D341Med (cell line): ENCODE data around the gene ONECUT1.

Experiments
- DNase-seq: peaks from one replicate; pipeline ENCODE4 v3.0.0; 2012; ENCODE audit warnings: low spot score

ONECUT1 gene

DNA sequence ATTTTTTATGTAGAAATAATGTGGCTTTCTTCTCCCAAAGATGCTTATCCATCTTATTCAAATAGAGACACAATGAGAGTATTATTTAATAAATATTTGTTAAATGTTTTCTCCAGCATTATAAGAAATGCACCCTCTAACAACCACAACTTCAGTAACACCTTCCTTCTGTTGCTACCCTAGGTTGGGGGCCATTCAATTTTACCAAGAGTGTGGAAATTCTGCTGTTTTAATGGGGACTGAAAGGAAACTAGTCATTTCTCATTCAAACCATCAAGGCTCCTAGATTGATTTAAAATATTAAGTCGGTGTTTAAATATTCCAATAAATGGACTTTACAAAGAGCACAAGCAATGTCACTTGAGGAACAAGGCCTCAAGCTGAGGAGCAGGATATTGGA lies 7.6 kb downstream of the ONECUT1 start:
- no peak for DNase-seq

DNA sequence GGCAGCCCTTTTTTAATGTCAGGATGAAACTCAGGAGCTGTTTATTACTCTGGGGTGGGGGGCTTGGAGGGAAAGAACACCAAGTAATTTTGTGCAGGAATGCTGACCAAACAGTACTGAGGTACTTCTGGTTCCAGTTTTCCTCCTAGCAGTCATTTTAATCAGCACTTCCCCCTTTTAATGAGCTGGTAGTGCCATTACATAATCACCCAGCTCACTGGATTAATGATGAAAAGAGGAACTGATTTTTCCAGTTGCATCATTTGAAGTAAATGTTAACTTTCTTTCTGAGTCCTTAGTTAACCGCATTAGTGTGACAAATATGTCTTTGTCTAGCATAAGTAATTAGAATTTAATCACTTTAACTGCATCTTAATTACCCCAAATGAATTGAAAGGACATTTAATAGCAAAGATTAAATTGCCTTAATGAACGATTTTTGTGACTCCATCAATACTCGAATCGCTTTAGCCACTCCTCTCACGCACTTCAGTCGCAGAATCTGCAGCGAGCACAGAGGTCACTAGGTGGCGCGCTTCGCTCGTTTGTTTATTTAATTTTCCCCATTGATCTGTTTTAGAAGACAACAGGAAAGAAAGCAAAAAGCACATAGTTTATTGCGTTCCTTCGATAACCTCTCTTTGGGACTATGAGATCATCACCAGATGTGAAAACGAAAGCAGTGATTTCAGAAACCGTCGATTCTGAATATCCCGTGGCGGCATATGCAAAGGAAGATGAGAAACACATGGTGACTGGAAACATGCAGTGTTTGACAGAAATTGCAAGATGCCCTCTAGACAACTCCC lies 9.8 kb downstream of the ONECUT1 start:
- no peak for DNase-seq

DNA sequence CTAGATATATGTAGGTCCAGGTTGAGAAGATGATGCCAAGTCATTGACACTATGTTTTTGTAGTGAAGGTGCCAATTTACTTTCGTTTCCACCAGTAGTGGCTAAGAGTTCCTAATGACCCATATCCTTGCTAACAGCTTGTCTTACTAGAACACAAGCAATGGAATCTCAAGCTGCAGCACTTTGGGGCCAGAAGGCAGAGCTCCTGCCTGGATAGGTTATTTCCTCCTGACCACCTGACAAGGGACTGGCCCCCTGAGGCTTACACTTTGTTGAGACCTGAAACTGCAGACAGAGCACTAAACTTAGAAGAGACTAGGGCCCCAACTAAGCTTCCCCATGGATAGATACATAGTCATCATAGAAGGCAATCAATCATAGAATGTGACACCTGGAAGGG lies 11.7 kb downstream of the ONECUT1 start:
- DNase-seq = no peak

DNA sequence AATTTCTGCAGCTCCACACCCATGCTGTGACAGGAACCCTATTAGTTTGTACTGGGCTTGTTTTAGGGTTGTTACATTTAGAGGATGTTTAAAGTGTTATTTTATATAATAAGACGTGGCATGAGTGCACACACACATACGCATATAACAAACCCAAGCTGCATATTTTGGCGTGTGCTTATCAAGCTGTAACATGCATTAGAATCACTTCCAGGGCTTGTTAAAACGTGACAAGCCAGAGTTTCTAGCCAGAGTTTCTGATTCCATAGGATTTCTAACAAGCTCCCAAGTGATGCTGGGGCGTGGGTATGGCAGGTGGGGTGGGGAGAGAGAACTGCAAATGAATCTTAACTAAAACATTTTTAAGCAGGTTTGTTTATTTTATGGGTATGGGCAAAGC lies 17.4 kb downstream of the ONECUT1 start:
- no peak for DNase-seq

DNA sequence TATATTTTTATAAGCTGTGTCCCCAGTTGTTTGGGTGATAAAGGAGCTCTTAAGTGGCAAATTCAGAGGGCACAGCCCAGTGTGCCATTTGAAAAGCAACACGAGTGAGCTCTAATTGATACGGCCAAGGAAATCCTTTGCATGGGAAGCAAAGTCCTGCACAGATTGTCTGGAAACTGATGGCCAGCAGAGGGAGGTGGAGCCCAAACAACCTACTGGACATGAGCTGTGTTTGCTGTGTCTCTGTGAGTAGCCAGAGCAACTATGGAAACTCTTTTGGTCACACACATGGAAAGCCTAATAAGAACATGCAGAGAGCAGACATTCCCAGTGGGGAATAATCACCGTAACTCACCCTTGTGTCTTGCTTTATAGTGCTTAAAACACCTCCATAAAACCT lies 24.4 kb downstream of the ONECUT1 start:
- DNase-seq = no peak

DNA sequence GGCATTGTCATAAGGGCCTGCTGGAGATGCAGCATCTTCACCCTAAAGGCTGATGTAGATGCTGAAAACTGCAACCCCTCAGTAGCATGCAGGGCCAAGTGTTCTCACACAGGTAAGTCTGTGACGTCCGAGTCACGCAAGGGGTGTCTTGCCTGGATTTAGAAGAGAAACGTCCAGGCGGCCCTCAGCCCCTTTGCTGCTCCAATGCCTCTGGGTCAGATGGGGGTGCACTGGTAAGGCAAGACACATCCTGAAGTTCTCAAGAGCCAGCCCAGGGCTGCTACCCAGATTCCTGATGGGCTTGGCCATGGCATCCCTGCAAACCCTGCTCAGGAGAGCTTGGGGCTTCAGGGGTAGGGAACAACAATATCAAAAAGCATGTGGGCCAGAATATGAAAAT lies 25.4 kb downstream of the ONECUT1 start:
- no peak for DNase-seq

DNA sequence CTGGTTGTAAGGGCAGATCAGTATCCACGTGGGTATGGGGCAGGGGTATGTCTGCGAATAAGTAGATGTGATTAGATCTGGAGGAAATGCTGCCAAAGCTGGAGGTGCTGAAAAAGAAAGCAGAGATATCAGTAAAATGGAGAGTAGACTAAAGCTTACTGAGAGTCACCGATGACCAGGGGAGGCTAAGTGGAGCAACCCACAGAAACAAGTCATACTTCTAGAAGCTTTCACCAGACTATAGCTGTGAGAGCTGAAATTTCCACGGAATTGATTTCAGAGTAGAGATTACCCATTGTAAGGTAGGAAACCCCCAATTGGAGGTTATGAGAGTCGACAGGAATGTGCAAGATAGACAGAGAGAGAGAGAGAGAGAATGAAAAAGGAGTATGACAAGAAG lies 27.5 kb downstream of the ONECUT1 start:
- DNase-seq = no peak

DNA sequence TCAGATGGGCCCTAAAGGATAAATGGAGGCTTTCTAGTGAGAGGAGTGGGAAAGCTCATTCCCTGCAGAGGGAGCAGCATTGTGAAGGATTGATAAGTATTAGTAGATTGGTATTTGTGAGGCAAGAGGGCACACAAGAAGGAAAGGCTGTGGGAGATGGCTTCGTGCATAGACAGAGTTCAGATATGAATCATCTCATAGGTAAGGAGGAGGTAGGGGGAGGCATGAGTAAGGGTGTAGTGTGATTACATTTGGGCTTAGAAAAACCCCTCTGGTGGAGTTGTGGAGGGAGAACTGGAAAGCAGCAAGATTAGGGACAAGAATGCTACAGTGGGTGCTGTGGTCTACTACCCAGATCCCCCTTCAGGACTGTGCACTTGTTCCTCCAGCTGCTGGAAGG lies 29.6 kb downstream of the ONECUT1 start:
- no peak for DNase-seq

DNA sequence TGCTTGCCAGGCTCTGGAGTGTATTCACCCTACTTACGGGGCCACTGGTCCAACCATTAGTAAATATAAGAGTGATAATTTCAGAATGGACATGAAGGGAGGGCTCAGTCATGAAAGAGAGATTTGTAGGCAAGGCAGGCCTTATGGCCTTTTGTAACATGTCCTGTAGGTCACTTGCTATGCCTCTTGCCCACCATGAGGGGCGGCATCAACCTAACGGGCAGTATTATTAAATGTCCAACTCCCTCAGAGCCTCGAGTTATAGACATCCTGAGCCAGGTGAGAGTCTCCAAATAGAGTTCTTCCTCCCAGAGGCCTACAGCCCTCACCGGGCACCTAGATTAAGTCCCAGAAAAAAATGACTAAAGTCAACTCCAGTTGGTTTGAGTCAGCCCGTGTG lies 30.2 kb downstream of the ONECUT1 start:
- no peak for DNase-seq

DNA sequence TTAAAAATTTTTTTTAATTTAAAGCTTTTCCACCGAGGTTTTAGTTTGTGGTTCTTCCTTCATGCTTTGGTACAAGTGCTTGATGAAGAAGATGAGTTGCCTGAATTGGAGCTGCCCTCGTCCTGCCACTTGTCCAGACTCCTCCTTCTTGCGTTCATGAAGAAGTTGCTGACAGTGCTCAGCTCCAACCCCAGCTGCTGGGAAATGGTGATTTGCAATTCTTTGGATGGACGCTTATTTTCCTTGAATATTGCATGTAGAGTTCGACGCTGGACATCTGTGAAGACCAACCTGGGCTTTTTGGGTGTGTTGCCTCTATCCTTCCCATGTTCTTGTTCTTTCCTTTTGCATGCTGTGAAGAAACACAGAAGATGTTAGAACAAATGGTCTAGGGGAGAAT lies 32.6 kb downstream of the ONECUT1 start:
- DNase-seq = no peak

DNA sequence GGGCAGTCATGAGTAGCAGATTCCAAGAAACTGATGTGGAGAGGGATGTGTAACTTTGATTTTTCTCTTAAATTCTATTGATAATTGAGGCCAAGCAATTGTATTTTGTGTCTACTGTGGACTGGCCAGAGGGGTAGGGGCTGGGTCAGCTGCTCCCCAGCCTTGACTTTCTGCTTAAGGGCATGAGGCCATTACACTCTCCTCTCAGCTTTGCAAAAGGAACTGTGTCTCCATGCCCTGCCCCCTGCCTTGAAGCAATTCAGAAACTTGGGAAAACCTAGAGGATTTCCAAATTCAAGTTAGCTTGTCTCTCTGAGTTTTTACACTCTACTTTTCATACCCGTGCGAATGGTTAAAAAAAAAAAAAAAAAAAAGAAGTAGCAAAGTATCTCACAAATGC lies 38.6 kb downstream of the ONECUT1 start:
- no peak for DNase-seq

DNA sequence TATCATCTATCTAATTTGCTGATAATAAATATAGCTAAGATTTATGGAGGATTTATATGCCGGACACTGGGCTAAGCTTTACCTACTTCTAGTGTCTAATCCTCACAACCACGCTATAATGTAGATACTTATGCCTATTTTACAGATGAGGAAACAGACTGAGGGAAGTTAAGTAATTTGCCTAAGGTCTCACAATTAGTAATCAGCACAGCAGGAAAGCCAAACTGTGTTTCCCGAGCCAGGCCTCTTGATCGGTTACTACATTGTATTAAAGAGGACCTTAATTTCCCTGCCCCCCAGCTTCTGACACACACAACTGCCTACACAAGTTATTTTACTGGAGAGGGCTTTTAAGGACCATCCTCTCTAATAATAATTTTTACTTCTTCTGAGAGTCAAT lies 40.9 kb downstream of the ONECUT1 start:
- DNase-seq = no peak

DNA sequence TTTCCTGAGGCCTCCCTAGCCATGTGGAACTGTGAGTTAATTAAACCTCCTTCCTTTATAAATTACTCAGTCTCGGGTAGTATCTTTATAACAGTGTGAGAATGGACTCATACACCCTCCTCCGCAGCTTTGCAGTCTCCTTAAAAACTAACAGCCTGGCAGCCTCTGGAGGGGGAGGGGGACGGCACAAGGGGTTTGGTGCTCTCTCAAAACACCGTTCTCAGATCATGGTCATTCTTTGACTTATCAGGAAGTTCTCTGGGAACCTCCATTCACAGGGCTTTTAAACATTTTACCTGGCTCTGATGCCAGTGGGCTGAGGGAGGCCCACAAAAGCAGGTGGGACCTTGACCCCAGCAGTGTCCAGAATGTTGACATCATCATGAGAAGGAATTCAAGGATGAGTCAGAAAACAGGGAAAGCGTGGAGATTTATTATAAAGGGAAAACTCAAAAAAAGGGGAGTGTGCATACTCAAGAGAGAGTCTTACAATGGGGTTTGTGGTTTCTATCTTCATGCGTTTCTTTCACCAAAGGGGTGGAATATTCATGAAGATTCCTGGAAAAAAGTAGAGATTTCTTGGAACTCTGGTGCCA lies 43.9 kb downstream of the ONECUT1 start:
- no peak for DNase-seq

DNA sequence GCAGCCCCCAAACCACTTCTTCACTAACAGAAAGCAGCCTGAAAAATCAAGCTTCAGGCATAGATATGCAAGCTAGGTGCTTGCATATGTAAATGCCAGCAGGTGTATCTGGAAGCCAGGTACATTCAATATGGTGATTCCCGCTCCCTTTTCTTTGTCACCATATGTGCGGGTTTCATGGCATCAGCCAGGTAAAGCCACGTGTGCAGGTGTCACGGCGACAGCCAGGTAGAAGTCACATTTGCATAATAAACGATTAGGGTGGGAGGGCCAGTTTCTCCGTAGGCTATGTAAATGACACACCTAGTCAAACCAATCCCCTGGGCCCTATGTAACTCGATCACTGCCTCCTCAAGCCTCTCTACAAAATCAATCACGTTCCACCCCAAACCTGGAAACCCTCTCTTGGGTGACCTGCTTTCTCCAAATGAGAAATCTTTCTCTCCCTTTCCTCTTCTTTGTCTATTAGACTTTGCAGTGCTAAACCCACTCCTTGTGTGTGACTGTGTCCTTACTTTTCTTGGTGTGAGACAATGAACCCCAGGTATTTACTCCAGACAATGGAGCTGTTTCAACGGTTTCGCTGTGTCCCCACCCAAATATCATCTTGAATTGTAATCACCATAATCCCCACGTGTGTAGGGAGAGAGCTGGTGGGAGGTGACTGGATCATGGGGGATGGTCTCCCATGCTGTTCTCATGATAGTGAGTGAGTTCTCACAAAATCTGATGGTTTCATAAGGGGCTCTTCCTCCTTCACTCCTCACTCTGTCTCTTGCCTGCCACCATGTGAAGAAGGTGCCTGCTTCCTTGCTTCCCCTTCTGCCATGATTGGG lies 44.6 kb downstream of the ONECUT1 start:
- DNase-seq = no peak

DNA sequence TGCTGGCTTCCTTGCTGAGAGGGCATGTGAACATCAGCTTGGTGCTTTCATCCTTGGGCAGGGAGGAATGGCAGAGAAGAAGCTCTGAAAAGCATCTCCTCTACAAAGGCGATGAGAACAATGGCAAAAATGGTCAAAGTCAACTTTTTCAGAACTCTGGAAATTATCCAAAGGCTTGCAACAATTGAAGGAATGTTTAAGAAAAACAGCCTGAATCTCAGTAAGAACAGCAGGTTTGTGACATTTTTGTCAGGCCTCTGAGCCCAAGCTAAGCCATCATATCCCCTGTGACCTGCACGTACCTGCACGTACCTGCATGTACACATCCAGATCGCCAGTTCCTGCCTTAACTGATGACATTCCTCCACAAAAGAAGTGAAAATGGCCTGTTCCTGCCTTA lies 51.8 kb downstream of the ONECUT1 start:
- no peak for DNase-seq

DNA sequence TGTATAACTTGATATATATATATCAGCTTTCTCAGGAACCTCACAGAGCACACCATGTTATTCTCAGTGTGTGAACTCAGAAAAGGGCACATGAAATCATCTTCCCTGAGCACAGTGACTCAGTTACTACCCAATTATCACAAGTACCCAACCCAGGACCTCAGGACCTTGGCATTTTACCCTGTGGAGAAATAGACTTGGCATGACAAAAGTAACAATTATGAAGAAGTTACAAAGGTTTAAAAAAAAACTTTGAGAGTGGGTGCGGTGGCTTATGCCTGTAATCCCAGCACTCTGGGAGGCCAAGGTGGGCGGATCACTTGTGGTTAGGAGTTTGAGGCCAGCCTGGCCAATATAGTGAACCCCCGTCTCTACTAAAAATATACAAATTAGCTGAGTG lies 52.4 kb downstream of the ONECUT1 start:
- no peak for DNase-seq

DNA sequence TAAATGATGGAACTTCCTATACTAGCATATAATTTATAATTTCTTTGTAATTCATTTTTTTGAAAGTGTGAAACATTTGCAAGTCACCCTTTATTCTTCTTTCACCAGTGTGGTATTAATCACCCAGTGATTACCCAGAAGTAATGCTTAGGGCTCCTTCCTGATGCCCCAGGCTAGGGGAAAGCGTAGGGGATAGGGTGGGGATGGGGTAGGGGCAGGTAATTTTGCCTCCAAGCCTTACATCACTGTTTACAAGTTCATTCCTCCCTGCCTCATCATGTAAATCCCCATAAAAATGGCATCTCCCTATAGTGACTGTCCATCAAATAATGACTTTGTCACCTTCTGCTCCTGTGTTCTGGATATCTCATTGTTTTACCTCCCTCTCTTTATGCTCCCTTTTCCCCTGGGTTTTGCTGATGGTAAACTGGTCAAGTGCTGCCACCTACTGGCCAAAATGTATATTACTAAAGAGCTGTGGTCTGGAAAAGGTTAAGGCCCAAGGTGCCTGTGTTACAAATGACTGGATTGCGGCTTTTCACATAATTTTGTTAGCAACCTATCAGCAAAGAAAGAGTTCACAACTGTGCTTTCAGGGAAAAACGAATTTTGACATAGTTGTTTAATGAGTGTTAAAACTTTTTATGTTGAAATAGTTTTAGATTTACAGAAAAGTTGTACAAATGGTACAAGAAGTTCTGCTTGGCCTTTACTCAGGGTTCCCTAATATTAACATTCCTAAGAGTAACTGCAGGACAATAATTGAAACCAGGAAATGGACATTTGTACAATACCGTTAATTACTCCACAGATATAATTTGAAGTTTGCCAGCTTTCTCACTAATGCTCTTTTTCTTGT lies 54.7 kb downstream of the ONECUT1 start:
- DNase-seq = peak; percentile 74

DNA sequence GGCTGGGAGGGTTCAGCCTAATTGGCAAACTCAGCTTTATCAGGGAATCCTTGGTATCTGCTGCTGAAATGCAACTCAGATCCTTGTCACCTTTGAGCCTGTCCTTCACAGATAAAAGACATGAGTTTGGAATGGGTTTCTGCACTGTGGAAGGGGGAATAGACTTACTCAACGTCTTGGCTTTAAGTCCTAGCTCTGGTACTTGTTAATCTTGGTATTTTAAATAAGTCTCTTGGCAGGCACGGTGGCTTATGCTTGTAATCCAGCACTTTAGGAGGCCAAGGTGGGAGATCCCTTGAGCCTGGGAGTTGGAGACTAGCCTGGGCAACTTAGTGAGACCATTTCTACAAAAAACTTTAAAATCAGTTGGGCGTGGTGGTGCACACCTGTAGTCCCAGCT lies 55.8 kb downstream of the ONECUT1 start:
- DNase-seq = no peak

DNA sequence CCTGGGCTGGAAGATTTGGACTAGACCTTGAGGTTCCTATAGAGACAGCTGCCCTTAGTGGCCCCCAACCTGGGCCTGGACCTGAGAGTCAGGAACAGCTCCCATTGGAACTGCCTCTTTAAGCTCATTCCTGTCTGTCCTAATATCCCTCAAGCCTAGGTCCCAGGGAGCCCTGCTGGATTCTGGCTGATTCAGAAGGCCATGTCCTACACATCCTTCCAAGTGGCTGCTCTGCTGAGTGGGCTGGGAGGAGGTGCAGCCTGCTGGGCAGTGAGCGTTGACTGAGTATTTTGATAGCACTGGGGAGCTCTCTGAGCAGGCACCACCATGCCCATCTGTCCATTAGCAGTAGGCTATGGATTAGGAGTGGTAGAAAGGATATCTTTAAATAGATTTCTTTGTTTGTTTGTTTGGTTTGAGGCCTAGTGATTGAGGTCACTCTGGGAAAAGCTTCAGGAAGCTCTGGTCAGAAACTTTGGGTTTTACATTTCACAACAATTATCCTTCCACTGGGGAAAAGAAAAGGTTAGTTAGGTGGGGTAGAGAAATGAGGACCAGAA lies 56.4 kb downstream of the ONECUT1 start:
- DNase-seq = no peak

DNA sequence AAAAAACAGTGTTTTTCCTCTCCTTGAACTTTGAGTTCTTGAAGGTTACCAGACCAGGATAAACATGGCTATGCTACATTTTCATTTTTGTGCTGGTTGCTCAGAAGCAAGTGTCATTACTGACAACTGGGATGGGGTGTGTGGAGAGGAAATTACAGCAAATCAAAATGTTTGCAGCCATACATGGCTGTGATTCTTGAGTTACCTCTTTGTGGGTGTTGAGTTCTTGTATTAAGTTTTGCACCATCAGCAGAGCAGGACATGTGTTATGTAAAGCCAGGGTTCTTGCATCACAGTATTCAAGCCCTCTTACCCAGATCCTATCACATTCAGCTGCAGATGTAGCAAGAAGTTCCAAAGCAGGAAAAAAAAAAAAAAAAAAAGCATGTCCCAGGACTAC lies 57.0 kb downstream of the ONECUT1 start:
- no peak for DNase-seq

DNA sequence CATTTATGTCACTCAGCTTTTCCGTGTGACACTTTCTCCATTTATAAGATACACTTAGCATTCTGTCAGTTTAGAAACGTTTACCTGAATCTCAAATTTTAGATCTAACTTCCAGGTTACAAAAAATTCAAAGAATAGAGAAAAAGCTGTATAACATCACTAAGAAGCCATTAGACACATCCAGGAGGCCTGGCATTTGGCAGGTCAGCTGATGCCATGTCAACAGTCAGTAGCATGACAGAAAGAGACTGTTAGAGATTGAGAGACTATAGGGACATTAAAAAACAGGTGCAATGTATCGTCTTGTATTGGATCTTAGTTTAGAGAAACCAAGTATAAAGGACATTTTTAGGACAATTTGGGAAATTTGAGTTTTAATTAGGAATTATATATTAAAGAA lies 57.6 kb downstream of the ONECUT1 start:
- DNase-seq = no peak
